ENCODE data around the gene CAMK2A. TPM values are rescaled to one million over a fixed set of nuclear protein-coding genes. Genes with fewer than 3 reads are reported as not detected.

Gene CAMK2A
- total and polyA plus RNA-seq, 2 donors = 1.8 to 2.6 TPM

GRCh38 chr5:150196514-150196913, 93.1 kb downstream of the CAMK2A start:
- no peaks in the 10 kb centered on the region for H3K36me3 ChIP-seq (ENCODE audit: insufficient read depth)
- no peak overlapping the region for H3K27ac ChIP-seq (ENCODE audit: low read depth)
- H3K4me1 ChIP-seq (ENCODE audit: insufficient read depth) = no peaks in the 10 kb centered on the region
- 67% methylated on average over 5 of the region's 5 CpGs for WGBS
- DNase-seq (ENCODE audit: extremely low spot score) = no peak
- H3K4me3 ChIP-seq (ENCODE audit: low read depth, low read length) = no peak overlapping the region

GRCh38 chr5:150195736-150196485, 93.7 kb downstream of the CAMK2A start:
- 86% methylated on average over 9 of the region's 9 CpGs for WGBS
- no peaks in the 10 kb centered on the region for H3K36me3 ChIP-seq (ENCODE audit: insufficient read depth)
- no peak overlapping the region for H3K27ac ChIP-seq (ENCODE audit: low read depth)

GRCh38 chr5:150192462-150192861, 97.1 kb downstream of the CAMK2A start:
- no peaks in the 10 kb centered on the region for H3K36me3 ChIP-seq (ENCODE audit: insufficient read depth)
- no peak overlapping the region for H3K4me3 ChIP-seq (ENCODE audit: low read depth, low read length)
- DNase-seq (ENCODE audit: extremely low spot score) = no peak
- no peak overlapping the region for H3K27ac ChIP-seq (ENCODE audit: low read depth)
- no peaks in the 10 kb centered on the region for H3K4me1 ChIP-seq (ENCODE audit: insufficient read depth)
- WGBS = 72% methylated on average over 4 of the region's 4 CpGs

More at GRCh38 chr5:150195736-150196485, 93.7 kb downstream of the CAMK2A start:
- DNase-seq (ENCODE audit: extremely low spot score) = no peak
- no peaks in the 10 kb centered on the region for H3K4me1 ChIP-seq (ENCODE audit: insufficient read depth)
- no peak overlapping the region for H3K4me3 ChIP-seq (ENCODE audit: low read depth, low read length)

GRCh38 chr5:150190987-150191386, 98.6 kb downstream of the CAMK2A start:
- Histone ChIP-seq H3K27ac (ENCODE audit: low read depth) (no peak overlapping the region), H3K36me3 (ENCODE audit: insufficient read depth) (no peaks in the 10 kb centered on the region), H3K4me1 (ENCODE audit: insufficient read depth) (no peaks in the 10 kb centered on the region), H3K4me3 (ENCODE audit: low read depth, low read length) (no peak overlapping the region)
- DNase-seq (ENCODE audit: extremely low spot score) = no peak
- WGBS = 50% methylated on average over 2 of the region's 2 CpGs

GRCh38 chr5:150190503-150190979, 99.0 kb downstream of the CAMK2A start:
- no peak for DNase-seq (ENCODE audit: extremely low spot score)
- no peaks in the 10 kb centered on the region for H3K36me3 ChIP-seq (ENCODE audit: insufficient read depth)
- no peak overlapping the region for H3K4me3 ChIP-seq (ENCODE audit: low read depth, low read length)
- WGBS = 51% methylated on average over 16 of the region's 16 CpGs
- H3K4me1 ChIP-seq (ENCODE audit: insufficient read depth) = no peaks in the 10 kb centered on the region
- H3K27ac ChIP-seq (ENCODE audit: low read depth) = no peak overlapping the region

GRCh38 chr5:150189728-150190502, 99.7 kb downstream of the CAMK2A start, which contains the start of gene SLC6A7:
TSS of gene SLC6A7 (plus strand) at chr5:150190062. CDS start at chr5:150190328, 266 bp downstream.
- WGBS = 6% methylated on average over 58 of the region's 58 CpGs
- no peaks in the 10 kb centered on the region for H3K4me1 ChIP-seq (ENCODE audit: insufficient read depth)
- no peak for DNase-seq (ENCODE audit: extremely low spot score)
- H3K27ac ChIP-seq (ENCODE audit: low read depth) = no peak within 1 kb of the TSS
- H3K4me3 ChIP-seq (ENCODE audit: low read depth, low read length) = no peak within 1 kb of the TSS
- no peaks in the 10 kb centered on the region for H3K36me3 ChIP-seq (ENCODE audit: insufficient read depth)

- 88% methylated on average over 3 of the region's 3 CpGs for WGBS
- H3K4me1 ChIP-seq (ENCODE audit: insufficient read depth) = no peaks in the 10 kb centered on the region
- H3K4me3 ChIP-seq (ENCODE audit: low read depth, low read length) = no peak overlapping the region
- H3K27ac ChIP-seq (ENCODE audit: low read depth) = no peak overlapping the region
- no peaks in the 10 kb centered on the region for H3K36me3 ChIP-seq (ENCODE audit: insufficient read depth)
- DNase-seq (ENCODE audit: extremely low spot score) = no peak
These were observed 100.2 kb downstream of the CAMK2A start for GRCh38 chr5:150189326-150189725.

- no peak for DNase-seq (ENCODE audit: extremely low spot score)
- H3K4me1 ChIP-seq (ENCODE audit: insufficient read depth) = no peaks in the 10 kb centered on the region
- WGBS = 54% methylated on average over 3 of the region's 3 CpGs
- H3K4me3 ChIP-seq (ENCODE audit: low read depth, low read length) = no peak overlapping the region
- no peak overlapping the region for H3K27ac ChIP-seq (ENCODE audit: low read depth)
- H3K36me3 ChIP-seq (ENCODE audit: insufficient read depth) = no peaks in the 10 kb centered on the region
These were observed 101.3 kb downstream of the CAMK2A start for GRCh38 chr5:150188146-150188842.

- 71% methylated on average over 4 of the region's 4 CpGs for WGBS
- DNase-seq (ENCODE audit: extremely low spot score) = no peak
- H3K27ac ChIP-seq (ENCODE audit: low read depth) = no peak overlapping the region
- no peaks in the 10 kb centered on the region for H3K4me1 ChIP-seq (ENCODE audit: insufficient read depth)
- no peaks in the 10 kb centered on the region for H3K36me3 ChIP-seq (ENCODE audit: insufficient read depth)
- no peak overlapping the region for H3K4me3 ChIP-seq (ENCODE audit: low read depth, low read length)
These were observed 102.7 kb downstream of the CAMK2A start for GRCh38 chr5:150186897-150187296.

GRCh38 chr5:150186137-150186536, 103.4 kb downstream of the CAMK2A start:
- 94% methylated on average over 8 of the region's 8 CpGs for WGBS
- H3K27ac ChIP-seq (ENCODE audit: low read depth) = no peak overlapping the region
- H3K36me3 ChIP-seq (ENCODE audit: insufficient read depth) = no peaks in the 10 kb centered on the region
- no peaks in the 10 kb centered on the region for H3K4me1 ChIP-seq (ENCODE audit: insufficient read depth)
- H3K4me3 ChIP-seq (ENCODE audit: low read depth, low read length) = no peak overlapping the region
- no peak for DNase-seq (ENCODE audit: extremely low spot score)

GRCh38 chr5:150184990-150185912, 104.3 kb downstream of the CAMK2A start:
- no peaks in the 10 kb centered on the region for H3K36me3 ChIP-seq (ENCODE audit: insufficient read depth)
- H3K4me1 ChIP-seq (ENCODE audit: insufficient read depth) = no peaks in the 10 kb centered on the region
- no peak overlapping the region for H3K4me3 ChIP-seq (ENCODE audit: low read depth, low read length)
- no peak overlapping the region for H3K27ac ChIP-seq (ENCODE audit: low read depth)
- no peak for DNase-seq (ENCODE audit: extremely low spot score)
- WGBS = 87% methylated on average over 12 of the region's 12 CpGs

GRCh38 chr5:150184006-150184405, 105.6 kb downstream of the CAMK2A start:
- H3K27ac ChIP-seq (ENCODE audit: low read depth) = no peak overlapping the region
- no peak overlapping the region for H3K4me3 ChIP-seq (ENCODE audit: low read depth, low read length)
- H3K4me1 ChIP-seq (ENCODE audit: insufficient read depth) = no peaks in the 10 kb centered on the region
- H3K36me3 ChIP-seq (ENCODE audit: insufficient read depth) = no peaks in the 10 kb centered on the region
- 85% methylated on average over 2 of the region's 2 CpGs for WGBS
- DNase-seq (ENCODE audit: extremely low spot score) = no peak

GRCh38 chr5:150183436-150183835, 106.1 kb downstream of the CAMK2A start:
- 93% methylated on average over 12 of the region's 12 CpGs for WGBS
- no peak overlapping the region for H3K27ac ChIP-seq (ENCODE audit: low read depth)
- no peaks in the 10 kb centered on the region for H3K36me3 ChIP-seq (ENCODE audit: insufficient read depth)
- H3K4me3 ChIP-seq (ENCODE audit: low read depth, low read length) = no peak overlapping the region
- no peak for DNase-seq (ENCODE audit: extremely low spot score)
- H3K4me1 ChIP-seq (ENCODE audit: insufficient read depth) = no peaks in the 10 kb centered on the region

All from urinary bladder (tissue), 4 donors.